HG03520 (cell line): ENCODE measurements around the gene CLDN5.

Source experiments
- ATAC-seq: cut with Tn5 transposase; IDR thresholded peaks from one replicate; pipeline ENCODE4 v1.9.1; 2021; ENCODE audit warnings: mild to moderate bottlenecking, moderate library complexity; ENCODE audit not compliant: unreplicated experiment

The CLDN5 gene

GRCh38 chr22:19524170-19525115 is at the start of gene CLDN5:
CLDN5 (minus strand) TSS chr22:19524410; CDS start chr22:19524255, 155 bp downstream.
- no peak for ATAC-seq

GRCh38 chr22:19571995-19572394 is 47.8 kb upstream of the CLDN5 start:
- no peak for ATAC-seq

GRCh38 chr22:19571207-19571795 is 47.1 kb upstream of the CLDN5 start:
- ATAC-seq: no peak

- no peak for ATAC-seq
Observed at GRCh38 chr22:19569976-19570375, 45.8 kb upstream of the CLDN5 start.

- ATAC-seq: no peak
Observed at GRCh38 chr22:19569276-19569640, 45.0 kb upstream of the CLDN5 start.

GRCh38 chr22:19568337-19569275 is 44.4 kb upstream of the CLDN5 start:
- ATAC-seq: no peak

GRCh38 chr22:19567157-19568009 is 43.2 kb upstream of the CLDN5 start:
- no peak for ATAC-seq

- no peak for ATAC-seq
Observed at GRCh38 chr22:19566279-19567156, 42.3 kb upstream of the CLDN5 start.

- ATAC-seq: no peak
Observed at GRCh38 chr22:19565382-19566278, 41.4 kb upstream of the CLDN5 start.

- ATAC-seq: no peak
Observed at GRCh38 chr22:19559956-19560355, 35.7 kb upstream of the CLDN5 start.

GRCh38 chr22:19559324-19559811 is 35.2 kb upstream of the CLDN5 start:
- ATAC-seq: no peak

- ATAC-seq: no peak
Observed at GRCh38 chr22:19556963-19557545, 32.8 kb upstream of the CLDN5 start.

GRCh38 chr22:19555651-19556050 is 31.4 kb upstream of the CLDN5 start:
- ATAC-seq: no peak

- ATAC-seq: no peak
Observed at GRCh38 chr22:19554834-19555404, 30.7 kb upstream of the CLDN5 start.

GRCh38 chr22:19553201-19553600 is 29.0 kb upstream of the CLDN5 start:
- ATAC-seq: no peak

- ATAC-seq: no peak
Observed at GRCh38 chr22:19550382-19550781, 26.2 kb upstream of the CLDN5 start.

- no peak for ATAC-seq
Observed at GRCh38 chr22:19549428-19549827, 25.2 kb upstream of the CLDN5 start.
